HG02840 (cell line): Measurements from ENCODE around the gene ADAM19.

Source experiments
- ATAC-seq: cut with Tn5 transposase; IDR thresholded peaks from one replicate; pipeline ENCODE4 v1.9.1; 2021; ENCODE audit warnings: mild to moderate bottlenecking, moderate library complexity, moderate number of reproducible peaks; ENCODE audit not compliant: unreplicated experiment, low FRiP score

ADAM19 gene

DNA sequence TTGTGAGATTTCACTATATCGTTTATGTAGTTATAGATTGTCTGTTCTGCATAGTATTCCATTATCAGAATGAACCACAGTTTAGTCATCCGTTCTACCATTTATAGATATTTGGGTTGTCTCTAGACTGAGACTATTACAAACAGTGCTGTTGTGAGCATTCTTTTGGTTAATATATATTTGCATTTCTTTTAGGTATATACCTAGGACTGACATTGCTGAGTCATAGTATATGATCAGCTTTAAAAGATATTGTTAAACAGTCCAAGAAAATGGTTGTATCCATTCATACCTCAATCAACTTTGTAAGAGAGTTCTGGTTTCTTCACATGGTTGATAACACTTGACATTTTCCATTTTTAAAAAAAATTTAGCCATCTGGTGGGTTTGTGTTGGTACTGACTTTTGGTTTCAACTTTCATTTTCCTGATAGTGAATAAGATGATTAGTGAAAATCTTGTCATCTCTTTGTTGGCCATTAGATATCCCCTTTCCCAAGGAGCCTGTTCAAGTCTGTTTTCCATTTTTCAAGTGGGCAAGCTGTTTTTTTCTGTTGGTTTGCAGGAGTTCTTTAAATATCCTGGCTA lies 22.9 kb upstream of the ADAM19 start:
- ATAC-seq = no peak

DNA sequence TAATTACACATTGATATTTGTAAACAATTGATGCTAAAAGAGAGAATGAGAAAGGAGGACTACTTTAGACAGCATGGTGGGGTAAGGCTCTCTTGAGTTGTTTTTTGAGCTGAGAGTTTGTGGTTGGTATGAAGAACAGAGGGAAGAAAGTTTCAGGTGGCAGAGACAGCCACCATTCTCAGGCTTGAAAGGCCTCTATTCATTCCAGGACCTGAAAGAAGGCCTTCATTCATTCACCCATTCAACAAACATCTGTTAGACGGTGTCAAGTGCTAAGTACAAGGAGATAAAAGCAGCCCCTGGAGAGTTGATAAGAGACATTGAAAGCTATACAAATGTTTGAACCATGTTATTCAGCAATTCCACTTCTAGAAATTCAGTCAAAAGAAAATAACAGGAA lies 21.7 kb upstream of the ADAM19 start:
- ATAC-seq = no peak

DNA sequence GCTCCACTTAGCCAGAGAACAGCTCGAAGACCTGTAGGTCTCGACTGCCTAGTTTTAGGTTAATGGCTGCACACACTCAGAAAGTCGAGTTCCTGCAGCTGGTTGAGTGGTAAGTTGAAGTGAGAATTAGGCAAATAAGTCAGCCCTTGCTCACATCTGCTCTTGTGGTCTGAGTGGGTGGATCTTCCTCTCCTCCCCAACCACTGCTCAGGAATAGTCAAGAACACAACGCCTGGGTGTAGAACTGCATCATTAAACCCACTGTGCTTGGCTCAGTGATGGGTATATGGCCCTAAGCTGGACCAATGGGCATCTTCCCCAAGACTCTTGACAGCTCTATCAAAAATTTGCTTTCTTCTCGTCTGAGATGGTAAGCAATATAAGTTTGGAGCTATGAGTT lies 20.9 kb upstream of the ADAM19 start:
- ATAC-seq = peak; percentile 74

DNA sequence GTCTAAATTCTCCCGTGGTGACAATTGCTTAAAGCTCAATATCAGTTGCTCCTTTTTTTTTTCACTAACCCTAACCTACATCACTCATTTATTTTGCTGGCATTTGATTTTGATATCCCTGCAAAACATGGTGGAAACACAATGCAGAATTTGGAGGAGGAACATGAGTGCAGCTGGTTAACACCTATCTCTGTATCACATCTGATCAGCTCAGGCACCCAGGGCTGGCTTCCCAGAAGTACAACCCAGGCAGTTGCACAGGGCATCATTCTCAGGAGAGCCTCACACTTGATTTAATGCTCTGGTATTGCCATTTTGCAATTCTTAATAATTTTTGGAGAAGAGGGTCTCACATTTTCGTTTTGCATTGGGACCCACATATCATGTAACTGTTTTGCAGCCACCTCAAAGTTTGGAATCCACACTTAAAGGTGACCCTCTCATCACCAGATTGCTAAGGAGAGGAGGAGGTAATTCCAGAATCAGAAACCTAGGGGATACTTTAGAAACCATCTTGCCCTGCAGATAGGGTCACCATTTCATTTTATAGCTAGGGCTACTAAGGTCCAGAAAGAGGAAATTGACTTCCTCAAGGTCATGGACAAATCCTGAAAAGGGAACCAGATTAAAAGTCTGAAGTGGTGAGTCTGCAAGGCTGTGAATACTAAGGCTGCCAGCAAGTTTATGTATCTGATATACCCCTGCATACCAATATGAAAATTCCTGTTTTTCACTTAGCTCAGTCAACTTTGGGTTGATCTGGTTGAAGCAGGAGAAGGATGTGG lies 19.3 kb upstream of the ADAM19 start:
- no peak for ATAC-seq

DNA sequence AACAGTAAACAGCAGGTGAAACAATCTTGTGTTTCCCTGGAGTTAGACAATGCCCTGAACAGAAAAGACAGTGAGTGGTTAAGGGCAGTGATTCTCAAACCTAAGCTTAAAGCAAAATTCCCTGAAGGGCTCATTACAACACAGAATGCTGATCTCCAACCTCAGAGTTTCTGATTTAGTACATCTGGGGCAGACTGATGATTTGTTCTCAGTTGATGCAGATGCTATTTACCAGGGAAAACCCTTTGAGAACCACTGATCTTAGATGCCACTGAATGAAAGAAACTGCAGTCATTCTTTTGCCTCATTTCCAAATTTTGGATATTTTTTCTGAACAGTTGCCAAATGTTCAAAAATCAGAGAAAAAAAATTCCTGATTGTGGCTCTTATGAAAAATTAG lies 18.7 kb upstream of the ADAM19 start:
- ATAC-seq = no peak

DNA sequence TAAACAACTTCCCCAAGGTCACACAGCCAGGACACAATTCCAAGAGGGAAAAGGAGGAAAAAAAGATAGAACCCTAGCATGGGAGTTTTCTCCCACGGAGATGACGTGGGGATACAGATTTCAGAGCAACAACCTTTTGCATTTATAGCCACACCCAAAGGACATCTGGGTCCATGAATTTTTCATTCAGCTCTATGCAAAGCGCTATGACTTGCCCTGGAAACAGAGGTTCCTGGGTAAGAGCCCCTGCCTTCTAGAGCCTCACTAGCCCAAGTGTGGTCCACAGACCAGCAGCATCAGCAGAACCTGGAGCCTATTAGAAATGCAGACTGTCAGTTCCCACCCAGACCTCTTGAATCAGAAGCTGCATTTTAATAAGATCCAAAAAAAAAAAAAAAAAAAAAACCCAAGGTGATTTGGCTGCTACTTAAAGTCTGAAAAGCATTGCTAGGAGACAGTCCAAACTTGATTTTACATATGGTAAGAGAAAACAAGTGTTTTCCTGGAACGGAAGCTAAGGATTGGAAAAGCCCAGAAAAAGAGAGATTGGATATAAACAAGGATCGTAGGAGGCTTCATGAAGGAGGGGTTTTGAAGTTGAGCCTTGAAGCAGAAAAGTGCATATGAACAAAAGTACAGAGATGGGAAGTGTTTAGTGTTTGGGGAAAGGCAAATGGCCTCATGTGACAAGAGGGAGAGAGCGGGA lies 17.6 kb upstream of the ADAM19 start:
- ATAC-seq = no peak

DNA sequence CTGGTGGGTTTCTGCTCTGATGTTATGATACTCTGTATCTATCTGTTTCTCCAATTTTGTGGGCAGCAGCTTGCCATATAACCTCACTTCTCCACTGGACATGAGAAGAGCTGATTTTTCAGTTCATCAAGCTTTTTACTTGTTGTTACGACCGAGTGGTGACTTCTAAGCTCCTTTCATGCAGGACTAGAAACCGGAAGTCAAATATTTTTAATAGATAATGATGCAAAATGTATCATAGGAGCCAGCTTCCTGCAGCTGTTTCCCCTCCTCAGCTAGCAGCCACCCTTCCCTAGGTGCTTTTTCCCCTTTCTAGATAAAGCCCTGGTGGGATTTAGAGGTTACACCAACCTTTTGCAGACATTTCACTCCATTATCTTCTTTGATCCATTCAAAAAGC lies 17.0 kb upstream of the ADAM19 start:
- ATAC-seq = no peak

DNA sequence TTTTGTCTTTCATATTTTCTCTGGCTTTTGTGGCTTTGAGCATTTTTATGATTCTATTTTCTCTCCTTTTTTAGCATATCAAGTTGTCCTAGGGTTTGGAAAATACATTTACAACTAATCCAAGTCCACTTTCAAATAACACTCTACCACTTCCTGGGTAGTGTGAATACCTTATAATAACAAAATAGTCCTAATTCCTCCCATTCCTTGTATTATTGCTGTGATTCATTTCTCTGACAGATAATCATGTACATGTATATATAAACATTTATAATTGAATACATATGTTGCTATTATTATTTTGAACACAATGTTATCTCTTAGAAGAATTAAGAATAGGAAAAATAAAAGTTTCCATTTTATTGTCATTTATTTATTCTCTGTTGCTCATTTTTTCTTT lies 14.9 kb upstream of the ADAM19 start:
- ATAC-seq = no peak

DNA sequence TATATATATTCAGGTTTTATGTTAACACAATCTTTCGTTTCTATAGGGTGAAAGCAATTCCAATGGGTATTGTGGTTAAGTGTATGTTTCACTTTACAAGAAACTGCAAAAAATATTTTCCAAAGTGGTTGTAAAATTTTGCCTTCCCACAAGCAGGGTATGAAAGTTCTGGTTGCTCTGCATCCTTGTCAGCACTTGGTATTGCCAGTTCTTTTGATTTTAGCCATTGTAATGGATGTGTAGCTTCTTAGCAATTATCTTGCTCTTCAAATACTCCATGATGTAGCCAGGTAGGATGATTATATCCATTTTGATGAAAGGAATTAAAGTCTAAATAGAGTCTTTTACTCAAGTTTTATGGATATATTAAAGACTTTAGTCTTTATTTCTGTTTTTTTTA lies 9.1 kb upstream of the ADAM19 start:
- ATAC-seq = no peak

DNA sequence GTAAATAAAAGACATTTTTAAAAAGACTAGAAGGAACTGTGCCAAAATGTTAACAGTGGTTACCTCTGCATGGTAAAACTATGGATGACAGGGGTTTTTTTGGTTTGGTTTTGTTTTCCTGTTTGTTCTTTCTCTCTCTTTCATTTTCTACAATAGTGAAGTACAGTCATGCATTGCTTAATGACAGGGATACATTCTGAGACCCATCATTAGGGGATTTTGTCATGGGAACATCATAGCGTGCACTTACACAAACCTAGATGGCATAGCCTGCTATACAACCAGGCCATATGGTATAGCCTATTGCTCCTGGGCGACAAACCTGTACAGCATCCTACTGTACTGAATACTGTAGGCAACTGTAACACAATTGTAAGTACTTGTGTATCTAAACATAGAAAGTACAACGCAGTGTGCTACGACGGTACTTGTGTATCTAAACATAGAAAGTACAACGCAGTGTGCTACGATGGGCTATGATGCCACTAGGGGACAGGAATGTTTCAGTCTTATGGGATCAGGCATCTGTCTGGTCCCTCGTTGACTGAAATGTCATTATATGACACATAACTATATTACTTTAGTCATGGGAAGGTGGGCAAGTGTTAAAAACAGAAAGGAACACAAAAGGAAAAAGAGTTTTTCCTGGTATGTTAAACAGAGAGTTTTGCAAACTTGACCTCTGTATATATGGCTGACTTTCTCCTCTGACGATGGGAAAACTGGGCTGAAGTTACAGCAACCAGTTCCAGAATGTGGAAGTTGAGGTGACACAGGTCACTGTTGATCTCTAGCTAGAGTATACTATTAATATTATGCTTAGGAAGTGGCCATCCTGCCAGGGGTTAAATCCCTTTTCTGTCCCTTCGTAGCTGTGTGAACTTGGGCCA lies 7.4 kb upstream of the ADAM19 start:
- ATAC-seq = no peak

DNA sequence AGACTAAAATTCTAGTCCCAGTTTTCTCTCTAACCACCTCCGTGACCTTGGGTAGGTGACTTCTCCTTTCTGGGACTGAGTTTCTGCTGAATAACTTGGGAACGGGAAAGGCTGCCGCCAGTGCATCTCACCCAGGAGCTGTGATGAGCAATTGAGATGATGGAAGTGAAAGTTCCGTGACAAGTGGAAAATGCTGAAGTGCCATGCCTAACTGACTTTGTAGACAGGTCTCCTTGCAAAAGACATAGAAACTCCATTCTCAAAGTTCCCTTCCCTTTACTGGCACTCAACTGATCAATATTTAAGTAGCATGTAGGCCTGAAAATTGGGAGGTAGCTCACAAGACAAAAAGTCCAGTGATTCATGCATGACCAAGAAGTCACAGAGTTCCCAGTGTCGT lies 6.3 kb upstream of the ADAM19 start:
- ATAC-seq = no peak

DNA sequence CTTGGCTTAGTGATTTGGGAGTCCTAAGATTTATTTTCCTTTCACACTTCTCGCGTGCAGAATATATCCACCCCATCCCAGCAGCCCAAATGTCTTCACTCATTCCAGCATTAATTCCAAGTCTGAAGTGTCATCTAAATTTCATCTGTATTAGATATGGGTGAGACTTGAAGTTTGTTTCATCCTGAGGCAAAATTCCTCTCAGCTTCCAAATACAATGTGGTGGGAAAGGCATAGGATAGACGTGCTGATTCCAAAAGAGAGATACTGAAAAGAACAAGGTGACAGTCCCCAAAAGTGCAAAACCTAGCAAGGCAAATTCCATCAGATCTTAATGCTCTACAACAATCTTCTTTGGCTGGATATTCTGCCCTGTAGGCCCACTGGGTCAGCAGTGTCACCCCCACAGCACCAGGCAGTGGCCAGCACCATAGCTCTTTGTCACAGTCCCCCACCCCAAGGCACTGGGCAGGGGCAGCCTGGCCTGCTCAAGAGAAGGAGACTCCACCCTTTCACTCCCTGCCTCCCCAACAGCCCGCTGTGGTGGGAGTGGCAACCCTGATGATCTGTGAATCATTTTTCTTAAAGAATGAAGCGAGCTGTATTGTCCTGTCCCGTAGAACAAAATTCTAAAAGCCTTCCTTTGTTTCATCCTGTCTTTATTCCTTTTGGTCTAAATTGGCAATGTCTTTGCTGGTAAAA lies 2.7 kb upstream of the ADAM19 start:
- no peak for ATAC-seq

DNA sequence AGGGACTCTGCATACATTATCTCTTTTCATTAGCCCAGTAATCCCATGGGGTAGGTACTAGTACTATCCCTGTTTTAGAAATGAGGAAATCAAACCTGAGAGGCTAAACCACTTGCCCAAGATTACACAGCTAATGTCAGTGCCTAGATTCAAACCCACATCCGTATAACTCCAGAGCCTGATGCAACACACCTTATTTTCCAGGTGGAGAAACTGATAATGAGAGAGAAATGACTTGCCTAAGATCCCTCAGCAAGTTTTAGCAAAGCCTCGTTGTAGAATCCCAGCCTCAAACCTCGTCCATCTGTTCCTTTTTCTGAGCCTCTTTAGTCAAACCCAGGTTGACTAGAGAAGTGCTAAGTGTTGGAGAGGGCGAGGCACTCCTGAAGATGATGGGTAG lies 1.1 kb upstream of the ADAM19 start:
- ATAC-seq = no peak

DNA sequence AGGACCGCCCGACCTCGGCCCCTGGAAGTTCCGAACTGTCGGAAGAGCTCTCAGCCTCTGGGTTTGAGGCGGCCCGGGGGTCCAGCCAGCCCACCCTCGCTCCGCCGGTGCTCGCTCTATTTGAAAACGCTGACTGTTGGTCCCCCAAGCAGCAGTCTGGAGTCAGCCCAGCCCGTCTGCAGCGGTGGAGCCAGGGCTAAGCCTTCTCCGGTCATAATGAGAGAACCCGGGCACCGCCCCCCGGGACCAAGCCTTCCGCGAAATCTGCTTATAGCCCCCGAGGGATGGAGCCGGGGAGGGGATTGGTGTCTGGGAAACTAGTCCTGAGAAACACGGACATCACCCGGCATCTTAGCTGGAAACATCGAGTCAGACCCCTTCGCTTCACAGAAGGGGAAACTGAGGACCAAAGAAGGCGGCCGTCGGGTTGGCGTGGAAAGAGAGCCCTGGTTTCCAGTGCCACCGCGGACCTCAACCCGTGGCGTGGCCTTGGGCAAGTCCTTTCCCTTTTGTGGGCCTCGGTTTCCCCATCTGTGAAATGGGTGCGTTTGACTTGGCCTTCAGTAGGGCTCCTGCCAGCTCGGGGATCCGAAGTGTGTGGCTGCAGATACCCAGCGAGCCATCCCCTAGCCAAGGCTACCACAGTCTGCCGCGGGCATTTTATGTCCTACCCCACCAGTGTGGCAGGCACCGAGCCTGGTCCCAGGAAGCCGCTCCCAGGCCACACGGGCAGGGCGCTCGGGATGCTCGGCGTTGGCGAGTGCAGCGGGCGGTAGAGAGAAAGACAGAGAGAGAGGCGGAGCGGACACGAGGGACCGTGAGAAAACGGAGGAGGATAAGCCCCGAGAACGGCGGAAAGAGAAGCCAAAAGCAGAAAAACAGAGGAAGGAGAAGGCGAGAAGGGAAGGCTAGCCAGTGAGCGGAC lies 857 bp downstream of the ADAM19 start:
- ATAC-seq = no peak

DNA sequence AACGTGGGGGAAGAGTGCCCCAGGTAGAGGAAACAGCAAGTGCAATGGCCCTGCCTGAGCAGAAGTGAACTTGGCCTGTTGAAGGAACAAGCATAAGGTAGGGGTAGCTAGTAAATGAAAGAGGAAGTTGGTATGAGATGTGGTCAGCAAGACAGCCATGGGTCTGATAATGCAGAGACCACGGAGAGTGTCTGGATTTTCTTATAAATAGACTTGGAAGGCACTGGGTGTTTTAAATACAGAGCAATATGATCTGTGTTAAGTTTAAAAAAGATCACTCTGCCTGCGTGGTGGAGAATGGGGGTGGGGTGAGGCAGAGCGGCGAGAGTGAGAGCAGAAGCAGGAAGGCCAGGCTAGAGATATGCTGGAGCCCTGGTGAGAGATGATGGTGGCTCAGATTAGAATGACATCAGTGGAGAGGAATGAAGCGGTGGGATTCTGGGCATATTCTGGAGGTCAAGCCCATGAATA lies 4.2 kb downstream of the ADAM19 start:
- peak; percentile 69 for ATAC-seq

DNA sequence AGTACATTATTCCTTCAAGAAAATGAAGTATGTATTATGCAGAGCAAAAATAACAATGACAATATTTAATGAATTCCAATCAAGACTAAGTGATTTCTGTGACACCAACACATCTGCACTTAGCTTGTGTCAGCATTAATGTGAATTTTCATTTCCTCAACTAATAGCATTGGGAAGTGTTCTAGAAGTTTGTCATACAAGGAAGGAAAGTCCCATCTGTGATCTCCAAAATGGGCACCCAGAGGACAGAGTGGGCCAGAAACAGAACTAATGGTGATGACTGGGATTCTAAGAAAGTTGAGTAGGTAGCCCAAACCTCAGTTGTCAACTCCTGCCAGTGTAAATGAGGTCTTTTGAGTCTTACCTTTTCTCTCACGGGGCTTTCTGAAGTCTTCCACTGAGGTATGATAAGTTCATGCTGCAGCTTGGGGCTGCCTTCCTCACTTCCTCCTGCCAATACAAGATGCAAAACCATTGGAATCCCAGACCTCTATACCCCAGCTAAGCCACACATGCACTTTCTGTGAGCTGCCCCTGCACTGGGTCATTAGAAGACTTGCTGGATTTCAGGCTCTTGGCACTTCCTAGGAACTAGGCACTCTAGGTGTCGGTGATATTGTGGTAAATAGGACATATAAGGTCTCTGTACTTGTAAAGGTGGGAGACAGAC lies 4.9 kb downstream of the ADAM19 start:
- no peak for ATAC-seq

DNA sequence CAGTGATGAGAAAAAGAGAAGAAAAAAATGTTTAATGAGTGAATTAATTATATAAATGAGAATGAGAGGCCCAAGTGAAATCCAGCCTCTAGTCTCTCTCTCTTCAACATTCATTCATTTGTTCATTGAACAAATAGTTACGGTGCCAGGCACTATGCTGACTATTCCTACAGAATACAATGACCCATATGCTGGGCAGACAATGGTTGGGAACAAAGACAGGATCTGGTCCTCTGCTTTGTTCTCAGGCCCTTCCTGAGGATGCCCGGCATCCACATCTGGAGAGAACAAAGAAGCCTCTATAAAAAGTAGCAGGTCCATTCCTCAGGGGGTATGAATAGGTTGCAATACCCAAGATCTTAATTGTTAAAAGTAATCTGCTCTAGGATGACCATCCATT lies 6.9 kb downstream of the ADAM19 start:
- no peak for ATAC-seq

DNA sequence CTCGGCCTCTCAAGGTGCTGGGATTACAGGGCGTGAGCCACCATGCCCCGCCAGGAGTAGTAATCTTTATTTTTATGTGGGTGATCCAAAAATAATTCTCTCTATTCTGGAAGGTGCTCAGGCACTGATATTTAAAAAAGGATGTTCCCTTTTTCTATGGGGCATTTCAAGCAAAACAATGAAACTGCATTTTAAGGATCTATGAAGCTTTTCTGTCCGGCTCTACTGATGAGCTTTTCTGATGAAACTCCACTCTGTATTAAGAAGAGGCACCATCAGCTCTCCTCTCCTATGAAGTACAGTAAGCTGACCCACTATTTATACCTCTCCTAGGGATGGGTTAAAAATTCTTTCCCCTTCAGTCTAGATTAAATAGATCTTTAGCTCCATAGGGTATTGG lies 7.4 kb downstream of the ADAM19 start:
- no peak for ATAC-seq
